ENCODE data around the gene CLECL1. TPM values are rescaled to one million over a fixed set of nuclear protein-coding genes. Genes with fewer than 3 reads are reported as not detected.

The CLECL1 gene
- total and polyA plus RNA-seq, 2 experiments from 2014 or later = not detected

DNA sequence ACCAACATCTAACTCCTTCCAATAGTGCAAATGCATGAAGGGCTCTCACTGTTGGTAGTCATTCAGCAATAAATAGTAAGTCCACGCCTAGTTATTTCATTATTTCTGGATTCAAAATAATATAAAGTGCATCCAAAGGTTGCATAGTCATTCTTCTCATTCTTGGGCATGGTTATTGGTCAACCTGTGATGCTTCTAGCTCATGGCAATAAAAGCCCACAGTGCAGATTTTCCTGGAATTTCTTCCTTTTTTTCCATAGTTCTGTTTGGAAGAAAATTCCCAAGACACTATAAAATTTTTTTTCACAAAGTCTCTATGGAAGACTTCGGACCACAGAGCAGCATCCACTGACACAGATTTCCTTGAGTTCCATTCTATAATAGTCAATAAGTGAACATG is 20.2 kb upstream of the CLECL1 start:
- DNase-seq (ENCODE audit: low spot score) = no peak
- TF ChIP-seq ZNF331 (CRISPR knock-in tag; IDR thresholded peaks at IDR 0.05; ENCODE audit: low read depth) = no peak
- TF ChIP-seq NANOG (IDR thresholded peaks at IDR 0.05; ENCODE audit: borderline replicate concordance) = no peak
- TF ChIP-seq, protein P1, sequence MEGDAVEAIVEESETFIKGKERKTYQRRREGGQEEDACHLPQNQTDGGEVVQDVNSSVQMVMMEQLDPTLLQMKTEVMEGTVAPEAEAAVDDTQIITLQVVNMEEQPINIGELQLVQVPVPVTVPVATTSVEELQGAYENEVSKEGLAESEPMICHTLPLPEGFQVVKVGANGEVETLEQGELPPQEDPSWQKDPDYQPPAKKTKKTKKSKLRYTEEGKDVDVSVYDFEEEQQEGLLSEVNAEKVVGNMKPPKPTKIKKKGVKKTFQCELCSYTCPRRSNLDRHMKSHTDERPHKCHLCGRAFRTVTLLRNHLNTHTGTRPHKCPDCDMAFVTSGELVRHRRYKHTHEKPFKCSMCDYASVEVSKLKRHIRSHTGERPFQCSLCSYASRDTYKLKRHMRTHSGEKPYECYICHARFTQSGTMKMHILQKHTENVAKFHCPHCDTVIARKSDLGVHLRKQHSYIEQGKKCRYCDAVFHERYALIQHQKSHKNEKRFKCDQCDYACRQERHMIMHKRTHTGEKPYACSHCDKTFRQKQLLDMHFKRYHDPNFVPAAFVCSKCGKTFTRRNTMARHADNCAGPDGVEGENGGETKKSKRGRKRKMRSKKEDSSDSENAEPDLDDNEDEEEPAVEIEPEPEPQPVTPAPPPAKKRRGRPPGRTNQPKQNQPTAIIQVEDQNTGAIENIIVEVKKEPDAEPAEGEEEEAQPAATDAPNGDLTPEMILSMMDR (conservative IDR thresholded peaks at IDR 0.05; ENCODE audit: low read depth in 2 of 2) = no peak
- TF ChIP-seq REST (IDR thresholded peaks at IDR 0.05; ENCODE audit: unreplicated experiment) = no peak
- TF ChIP-seq, protein P2, sequence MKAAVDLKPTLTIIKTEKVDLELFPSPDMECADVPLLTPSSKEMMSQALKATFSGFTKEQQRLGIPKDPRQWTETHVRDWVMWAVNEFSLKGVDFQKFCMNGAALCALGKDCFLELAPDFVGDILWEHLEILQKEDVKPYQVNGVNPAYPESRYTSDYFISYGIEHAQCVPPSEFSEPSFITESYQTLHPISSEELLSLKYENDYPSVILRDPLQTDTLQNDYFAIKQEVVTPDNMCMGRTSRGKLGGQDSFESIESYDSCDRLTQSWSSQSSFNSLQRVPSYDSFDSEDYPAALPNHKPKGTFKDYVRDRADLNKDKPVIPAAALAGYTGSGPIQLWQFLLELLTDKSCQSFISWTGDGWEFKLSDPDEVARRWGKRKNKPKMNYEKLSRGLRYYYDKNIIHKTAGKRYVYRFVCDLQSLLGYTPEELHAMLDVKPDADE (IDR thresholded peaks at IDR 0.05) = no peak
- TF ChIP-seq CREB1 (CRISPR knock-in tag; IDR thresholded peaks at IDR 0.05; ENCODE audit: low read depth) = no peak
- TF ChIP-seq, protein P3, sequence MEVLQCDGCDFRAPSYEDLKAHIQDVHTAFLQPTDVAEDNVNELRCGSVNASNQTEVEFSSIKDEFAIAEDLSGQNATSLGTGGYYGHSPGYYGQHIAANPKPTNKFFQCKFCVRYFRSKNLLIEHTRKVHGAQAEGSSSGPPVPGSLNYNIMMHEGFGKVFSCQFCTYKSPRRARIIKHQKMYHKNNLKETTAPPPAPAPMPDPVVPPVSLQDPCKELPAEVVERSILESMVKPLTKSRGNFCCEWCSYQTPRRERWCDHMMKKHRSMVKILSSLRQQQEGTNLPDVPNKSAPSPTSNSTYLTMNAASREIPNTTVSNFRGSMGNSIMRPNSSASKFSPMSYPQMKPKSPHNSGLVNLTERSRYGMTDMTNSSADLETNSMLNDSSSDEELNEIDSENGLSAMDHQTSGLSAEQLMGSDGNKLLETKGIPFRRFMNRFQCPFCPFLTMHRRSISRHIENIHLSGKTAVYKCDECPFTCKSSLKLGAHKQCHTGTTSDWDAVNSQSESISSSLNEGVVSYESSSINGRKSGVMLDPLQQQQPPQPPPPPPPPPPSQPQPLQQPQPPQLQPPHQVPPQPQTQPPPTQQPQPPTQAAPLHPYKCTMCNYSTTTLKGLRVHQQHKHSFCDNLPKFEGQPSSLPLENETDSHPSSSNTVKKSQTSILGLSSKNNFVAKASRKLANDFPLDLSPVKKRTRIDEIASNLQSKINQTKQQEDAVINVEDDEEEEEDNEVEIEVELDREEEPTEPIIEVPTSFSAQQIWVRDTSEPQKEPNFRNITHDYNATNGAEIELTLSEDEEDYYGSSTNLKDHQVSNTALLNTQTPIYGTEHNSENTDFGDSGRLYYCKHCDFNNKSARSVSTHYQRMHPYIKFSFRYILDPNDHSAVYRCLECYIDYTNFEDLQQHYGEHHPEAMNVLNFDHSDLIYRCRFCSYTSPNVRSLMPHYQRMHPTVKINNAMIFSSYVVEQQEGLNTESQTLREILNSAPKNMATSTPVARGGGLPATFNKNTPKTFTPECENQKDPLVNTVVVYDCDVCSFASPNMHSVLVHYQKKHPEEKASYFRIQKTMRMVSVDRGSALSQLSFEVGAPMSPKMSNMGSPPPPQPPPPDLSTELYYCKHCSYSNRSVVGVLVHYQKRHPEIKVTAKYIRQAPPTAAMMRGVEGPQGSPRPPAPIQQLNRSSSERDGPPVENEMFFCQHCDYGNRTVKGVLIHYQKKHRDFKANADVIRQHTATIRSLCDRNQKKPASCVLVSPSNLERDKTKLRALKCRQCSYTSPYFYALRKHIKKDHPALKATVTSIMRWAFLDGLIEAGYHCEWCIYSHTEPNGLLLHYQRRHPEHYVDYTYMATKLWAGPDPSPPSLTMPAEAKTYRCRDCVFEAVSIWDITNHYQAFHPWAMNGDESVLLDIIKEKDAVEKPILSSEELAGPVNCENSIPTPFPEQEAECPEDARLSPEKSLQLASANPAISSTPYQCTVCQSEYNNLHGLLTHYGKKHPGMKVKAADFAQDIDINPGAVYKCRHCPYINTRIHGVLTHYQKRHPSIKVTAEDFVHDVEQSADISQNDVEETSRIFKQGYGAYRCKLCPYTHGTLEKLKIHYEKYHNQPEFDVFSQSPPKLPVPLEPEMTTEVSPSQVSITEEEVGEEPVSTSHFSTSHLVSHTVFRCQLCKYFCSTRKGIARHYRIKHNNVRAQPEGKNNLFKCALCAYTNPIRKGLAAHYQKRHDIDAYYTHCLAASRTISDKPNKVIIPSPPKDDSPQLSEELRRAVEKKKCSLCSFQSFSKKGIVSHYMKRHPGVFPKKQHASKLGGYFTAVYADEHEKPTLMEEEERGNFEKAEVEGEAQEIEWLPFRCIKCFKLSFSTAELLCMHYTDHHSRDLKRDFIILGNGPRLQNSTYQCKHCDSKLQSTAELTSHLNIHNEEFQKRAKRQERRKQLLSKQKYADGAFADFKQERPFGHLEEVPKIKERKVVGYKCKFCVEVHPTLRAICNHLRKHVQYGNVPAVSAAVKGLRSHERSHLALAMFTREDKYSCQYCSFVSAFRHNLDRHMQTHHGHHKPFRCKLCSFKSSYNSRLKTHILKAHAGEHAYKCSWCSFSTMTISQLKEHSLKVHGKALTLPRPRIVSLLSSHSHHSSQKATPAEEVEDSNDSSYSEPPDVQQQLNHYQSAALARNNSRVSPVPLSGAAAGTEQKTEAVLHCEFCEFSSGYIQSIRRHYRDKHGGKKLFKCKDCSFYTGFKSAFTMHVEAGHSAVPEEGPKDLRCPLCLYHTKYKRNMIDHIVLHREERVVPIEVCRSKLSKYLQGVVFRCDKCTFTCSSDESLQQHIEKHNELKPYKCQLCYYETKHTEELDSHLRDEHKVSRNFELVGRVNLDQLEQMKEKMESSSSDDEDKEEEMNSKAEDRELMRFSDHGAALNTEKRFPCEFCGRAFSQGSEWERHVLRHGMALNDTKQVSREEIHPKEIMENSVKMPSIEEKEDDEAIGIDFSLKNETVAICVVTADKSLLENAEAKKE (CRISPR knock-in tag; IDR thresholded peaks at IDR 0.05) = no peak
- no peak for TF ChIP-seq EZH2 (IDR thresholded peaks at IDR 0.05; ENCODE audit: low read depth, unreplicated experiment)
- no peak for TF ChIP-seq EZH2phosphoT487 (IDR thresholded peaks at IDR 0.05; ENCODE audit: unreplicated experiment)
- no peak for TF ChIP-seq POLR2AphosphoS5 (IDR thresholded peaks at IDR 0.05; ENCODE audit: low read depth)
- peaks cover 13% of the 10 kb centered on the region; the same call in 2 of the 3 replicates for H3K4me1 Mint-ChIP-seq
- H3F3A ChIP-seq (replicated peaks; ENCODE audit: low read depth) = no peaks in the 10 kb centered on the region
- H3K4me3 ChIP-seq = no peak overlapping the region
- H3K9me2 ChIP-seq (ENCODE audit: insufficient read depth) = no peaks in the 10 kb centered on the region
- no peak overlapping the region for H3K27ac ChIP-seq (ENCODE audit: low read depth)
- no peak overlapping the region for H3K4me2 ChIP-seq
- H3K36me3 Mint-ChIP-seq (ENCODE audit: low read depth) = no peaks in the 10 kb centered on the region
- H3K9me3 Mint-ChIP-seq = no peaks in the 10 kb centered on the region
- ATAC-seq = no peak
- no peak overlapping the region for H3K4me3 Mint-ChIP-seq
- no peak overlapping the region for H2AFZ ChIP-seq
- peaks cover 5% of the 10 kb centered on the region for H3K27me3 Mint-ChIP-seq (ENCODE audit: insufficient read depth, low read depth, poor library complexity)
- no peaks in the 10 kb centered on the region for H3K79me2 ChIP-seq (replicated peaks; ENCODE audit: insufficient read depth)
- H3K36me3 ChIP-seq (ENCODE audit: insufficient read depth) = no peaks in the 10 kb centered on the region
- H3K27ac Mint-ChIP-seq = no peak overlapping the region
- peaks cover 8% of the 10 kb centered on the region; the same call in 1 of the 2 replicates for H3K4me1 ChIP-seq (ENCODE audit: insufficient read depth)
- H4K20me1 ChIP-seq (replicated peaks; ENCODE audit: insufficient read depth) = no peaks in the 10 kb centered on the region
- no peaks in the 10 kb centered on the region for H3K27me3 ChIP-seq (ENCODE audit: insufficient read depth)

All from GM23338 (cell line).